NT2/D1 (cell line): ENCODE data around the gene VWA8.

ENCODE experiments used
- SUZ12 ChIP-seq: IDR thresholded peaks from 2 replicates; pipeline ENCODE4 v1.6.1; 2011; ENCODE audit not compliant: insufficient read length, insufficient read depth; ENCODE audit errors: extremely low read depth
- ZNF274 ChIP-seq: IDR thresholded peaks from 2 replicates; pipeline ENCODE4 v1.6.1; 2011; ENCODE audit warnings: mild to moderate bottlenecking, low read depth, low read length

- TF ChIP-seq SUZ12 (no peak), ZNF274 (no peak)
Measured at GRCh38 chr13:41552031-41552430, 408.9 kb downstream of the VWA8 start.
